B cell (primary cell): ENCODE data around the gene ZNF789.

ENCODE experiments used
- CTCF ChIP-seq: fragments of 200-600 bp; IDR thresholded peaks from one replicate; pipeline ENCODE4 v1.8.0; 2022; ENCODE audit warnings: antibody characterized with exemption, mild to moderate bottlenecking
- EZH2 ChIP-seq: IDR thresholded peaks from 2 replicates; pipeline ENCODE4 v1.6.1; 2012; ENCODE audit warnings: borderline replicate concordance, low read depth, mild to moderate bottlenecking, moderate library complexity, low read length; ENCODE audit not compliant: insufficient read depth, poor library complexity, severe bottlenecking

- TF ChIP-seq CTCF (no peak), EZH2 (no peak)
Measured at GRCh38 chr7:99452541-99452940, 20.1 kb upstream of the ZNF789 start.
